Measurements from ENCODE around the gene TTC27.

GRCh38 chr2:32663864-32664263, 36.0 kb downstream of the TTC27 start:
- no peak for TF ChIP-seq POLR2AphosphoS5 (IDR thresholded peaks at IDR 0.05)
- TF ChIP-seq, protein P1, sequence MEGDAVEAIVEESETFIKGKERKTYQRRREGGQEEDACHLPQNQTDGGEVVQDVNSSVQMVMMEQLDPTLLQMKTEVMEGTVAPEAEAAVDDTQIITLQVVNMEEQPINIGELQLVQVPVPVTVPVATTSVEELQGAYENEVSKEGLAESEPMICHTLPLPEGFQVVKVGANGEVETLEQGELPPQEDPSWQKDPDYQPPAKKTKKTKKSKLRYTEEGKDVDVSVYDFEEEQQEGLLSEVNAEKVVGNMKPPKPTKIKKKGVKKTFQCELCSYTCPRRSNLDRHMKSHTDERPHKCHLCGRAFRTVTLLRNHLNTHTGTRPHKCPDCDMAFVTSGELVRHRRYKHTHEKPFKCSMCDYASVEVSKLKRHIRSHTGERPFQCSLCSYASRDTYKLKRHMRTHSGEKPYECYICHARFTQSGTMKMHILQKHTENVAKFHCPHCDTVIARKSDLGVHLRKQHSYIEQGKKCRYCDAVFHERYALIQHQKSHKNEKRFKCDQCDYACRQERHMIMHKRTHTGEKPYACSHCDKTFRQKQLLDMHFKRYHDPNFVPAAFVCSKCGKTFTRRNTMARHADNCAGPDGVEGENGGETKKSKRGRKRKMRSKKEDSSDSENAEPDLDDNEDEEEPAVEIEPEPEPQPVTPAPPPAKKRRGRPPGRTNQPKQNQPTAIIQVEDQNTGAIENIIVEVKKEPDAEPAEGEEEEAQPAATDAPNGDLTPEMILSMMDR (IDR thresholded peaks at IDR 0.05), result no peak
- TF ChIP-seq POLR2A (IDR thresholded peaks at IDR 0.05), result no peak
- no peak for TF ChIP-seq EP300 (IDR thresholded peaks at IDR 0.05)
